ENCODE measurements around the gene AGBL3. TPM values are rescaled to one million over a fixed set of nuclear protein-coding genes. Genes with fewer than 3 reads are reported as not detected.
"Not testable (repeated sequence)": the region's sequence is repeated elsewhere in the genome, so short reads cannot be mapped to it uniquely, and the experiment has no call there.

Gene AGBL3
- total RNA-seq, 1 donor from 2014 or later: 3.4 TPM

- Mint-ChIP-seq H3K9me3 (peaks cover 15% of the 10 kb centered on the region), H3K4me1 (peaks cover 41% of the 10 kb centered on the region), H3K27ac (peak overlapping the region; percentile 34), H3K4me3 (no peak overlapping the region), H3K36me3 (ENCODE audit: low read depth) (peaks cover 75% of the 10 kb centered on the region), H3K27me3 (no peaks in the 10 kb centered on the region)
- intact Hi-C loops (cut with micrococcal nuclease): no loop called here
- DNase-seq: no peak
Measured at GRCh38 chr7:135165862-135166261, 179.6 kb downstream of the AGBL3 start.

DNA sequence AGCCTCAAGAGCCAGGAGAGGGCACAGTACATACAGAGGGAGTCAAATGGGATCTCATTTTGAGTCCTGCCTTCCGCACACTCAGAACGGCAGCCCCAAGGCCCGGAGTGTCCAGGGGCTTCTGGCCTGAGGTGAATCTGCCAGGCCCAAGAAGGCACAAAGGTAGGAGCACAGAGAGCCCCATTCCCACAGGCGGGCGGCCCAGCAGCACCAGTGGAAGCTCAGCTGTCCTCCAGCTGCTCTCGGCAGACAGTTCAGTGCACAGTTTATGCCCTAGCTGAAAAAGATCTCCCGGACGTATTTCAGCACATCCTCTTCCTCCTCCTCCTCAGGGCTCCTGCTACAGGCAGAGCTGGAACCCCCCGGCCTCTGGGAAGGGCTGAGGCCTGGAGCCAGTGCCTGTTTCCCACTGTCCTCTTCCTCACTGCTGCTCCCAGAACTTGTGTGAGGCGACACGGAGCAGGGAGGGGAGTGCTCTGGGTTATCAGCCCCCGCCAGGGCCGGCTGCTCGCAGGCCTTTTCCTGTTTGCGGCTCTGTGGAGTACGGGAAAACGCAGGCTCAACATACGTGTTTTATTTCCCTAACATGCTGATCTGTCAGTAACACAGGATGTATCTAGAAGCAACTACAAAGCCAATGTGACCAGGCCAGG, 180.2 kb downstream of the AGBL3 start:
- intact Hi-C loops (cut with micrococcal nuclease): no loop called here
- Mint-ChIP-seq H3K27me3 (no peaks in the 10 kb centered on the region), H3K4me3 (no peak overlapping the region), H3K4me1 (peaks cover 40% of the 10 kb centered on the region), H3K36me3 (ENCODE audit: low read depth) (peaks cover 69% of the 10 kb centered on the region), H3K27ac (peak overlapping the region; percentile 36), H3K9me3 (peaks cover 10% of the 10 kb centered on the region)
- no peak for DNase-seq

GRCh38 chr7:135167365-135167917, 181.1 kb downstream of the AGBL3 start:
- peaks cover 4% of the 10 kb centered on the region for H3K9me3 Mint-ChIP-seq
- peaks cover 46% of the 10 kb centered on the region for H3K4me1 Mint-ChIP-seq
- no peak for DNase-seq
- H3K36me3 Mint-ChIP-seq (ENCODE audit: low read depth): peaks cover 59% of the 10 kb centered on the region
- peak overlapping the region; percentile 46 for H3K27ac Mint-ChIP-seq
- no peaks in the 10 kb centered on the region for H3K27me3 Mint-ChIP-seq
- peak overlapping the region; percentile 45 for H3K4me3 Mint-ChIP-seq
- intact Hi-C loops (cut with micrococcal nuclease): no loop called here

- Mint-ChIP-seq H3K27ac (peak overlapping the region; percentile 95), H3K36me3 (ENCODE audit: low read depth) (peaks cover 53% of the 10 kb centered on the region), H3K27me3 (no peaks in the 10 kb centered on the region), H3K4me3 (peak overlapping the region; percentile 47), H3K4me1 (peaks cover 46% of the 10 kb centered on the region), H3K9me3 (peaks cover under 1% of the 10 kb centered on the region)
- intact Hi-C loops (cut with micrococcal nuclease): no loop called here
- DNase-seq: peak; percentile 69
Measured at GRCh38 chr7:135168001-135168400, 181.7 kb downstream of the AGBL3 start.

GRCh38 chr7:135168489-135169140, 182.3 kb downstream of the AGBL3 start:
- Mint-ChIP-seq H3K9me3 (no peaks in the 10 kb centered on the region), H3K4me1 (peaks cover 46% of the 10 kb centered on the region), H3K27me3 (no peaks in the 10 kb centered on the region), H3K27ac (peak overlapping the region; percentile 95), H3K4me3 (peak overlapping the region; percentile 96), H3K36me3 (ENCODE audit: low read depth) (peaks cover 52% of the 10 kb centered on the region)
- intact Hi-C loops (cut with micrococcal nuclease): loop anchor here (1.0 kb wide), 1 partner anchor 8 kb away; no protein-coding TSS in a partner anchor
- DNase-seq: no peak

GRCh38 chr7:135169141-135169963, 183.0 kb downstream of the AGBL3 start:
- peak; percentile 86 for DNase-seq
- H3K27me3 Mint-ChIP-seq: no peaks in the 10 kb centered on the region
- H3K4me1 Mint-ChIP-seq: peaks cover 46% of the 10 kb centered on the region
- intact Hi-C loops (cut with micrococcal nuclease): loop anchor here (1.0 kb wide), 1 partner anchor 9 kb away; no protein-coding TSS in a partner anchor
- H3K36me3 Mint-ChIP-seq (ENCODE audit: low read depth): peaks cover 46% of the 10 kb centered on the region
- H3K9me3 Mint-ChIP-seq: no peaks in the 10 kb centered on the region
- H3K4me3 Mint-ChIP-seq: peak overlapping the region; percentile 96
- H3K27ac Mint-ChIP-seq: peak overlapping the region; percentile 95

- Mint-ChIP-seq H3K4me1 (peaks cover 46% of the 10 kb centered on the region), H3K4me3 (peak overlapping the region; percentile 96), H3K9me3 (no peaks in the 10 kb centered on the region), H3K36me3 (ENCODE audit: low read depth) (peaks cover 44% of the 10 kb centered on the region), H3K27ac (peak overlapping the region; percentile 95), H3K27me3 (no peaks in the 10 kb centered on the region)
- intact Hi-C loops (cut with micrococcal nuclease): loop anchor here (1.0 to 10.0 kb wide), 9 partner anchors 10 to 815 kb away; partner anchors contain the start of genes AGBL3, AKR1B1, BPGM and CNOT4
- DNase-seq: no peak
Measured at GRCh38 chr7:135169964-135170273, 183.6 kb downstream of the AGBL3 start.

DNA sequence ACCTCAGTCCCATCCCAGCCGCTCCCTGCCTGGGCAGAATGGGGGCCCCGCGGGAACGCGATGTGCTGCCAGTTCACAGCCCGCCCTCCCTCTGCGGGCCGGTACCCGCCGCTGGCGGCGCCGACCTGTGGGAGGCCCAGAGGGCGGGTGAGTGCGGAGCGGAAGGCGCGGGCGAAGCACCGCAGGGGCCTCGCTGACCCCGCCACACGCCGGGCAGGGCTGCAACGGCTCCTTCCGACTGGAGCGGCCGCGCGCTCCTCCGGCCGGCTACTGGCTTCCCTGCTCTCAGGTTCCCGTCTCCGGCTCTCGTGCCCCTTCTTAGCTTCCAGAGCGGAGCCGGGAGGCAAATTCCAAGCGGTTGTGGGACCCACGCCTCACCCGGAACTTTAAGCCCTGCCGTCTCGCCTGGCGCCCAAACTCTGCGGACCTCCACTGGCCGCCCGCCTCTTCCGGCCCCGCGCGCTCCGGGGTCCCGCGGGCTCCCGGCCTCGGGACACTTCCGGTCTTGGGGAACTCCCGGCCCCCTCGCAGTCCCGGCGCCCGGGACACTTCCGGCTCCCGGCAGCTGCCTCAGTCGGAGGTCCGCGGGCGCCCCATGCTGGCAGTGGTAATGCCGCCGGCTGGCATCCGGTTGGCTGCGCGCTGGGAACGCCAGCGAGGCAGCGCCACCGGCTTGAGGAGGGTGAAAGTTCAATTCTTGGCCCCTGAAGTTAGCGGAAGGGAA, 184.1 kb downstream of the AGBL3 start, which contains the start of gene CYREN:
Gene CYREN, minus strand, starts transcription at position 434 of the 724 bp plus-strand sequence. CDS start 1,785 bp downstream, outside the sequence.
- Mint-ChIP-seq H3K36me3 (ENCODE audit: low read depth) (peaks cover 40% of the 10 kb centered on the region), H3K27ac (peak within 1 kb of the TSS; percentile 95), H3K4me3 (peak within 1 kb of the TSS; percentile 96), H3K4me1 (peaks cover 46% of the 10 kb centered on the region), H3K9me3 (no peaks in the 10 kb centered on the region), H3K27me3 (no peaks in the 10 kb centered on the region)
- DNase-seq: peak; percentile 96
- intact Hi-C loops (cut with micrococcal nuclease): loop anchor here (1.0 to 10.0 kb wide), 8 partner anchors 22 to 814 kb away; partner anchors contain the start of genes AGBL3, AKR1B1, BPGM and CNOT4

GRCh38 chr7:135170998-135171481, 184.7 kb downstream of the AGBL3 start:
- Mint-ChIP-seq H3K4me1 (peaks cover 46% of the 10 kb centered on the region), H3K27ac (peak overlapping the region; percentile 91), H3K36me3 (ENCODE audit: low read depth) (peaks cover 37% of the 10 kb centered on the region), H3K4me3 (peak overlapping the region; percentile 96)
- H3K9me3 Mint-ChIP-seq, H3K27me3 Mint-ChIP-seq, DNase-seq: not testable (repeated sequence)
- intact Hi-C loops (cut with micrococcal nuclease): loop anchor here (1.0 to 10.0 kb wide), 8 partner anchors 23 to 814 kb away; partner anchors contain the start of genes AGBL3, AKR1B1, BPGM and CNOT4

- DNase-seq, H3K9me3 Mint-ChIP-seq, H3K27me3 Mint-ChIP-seq: not testable (repeated sequence)
- intact Hi-C loops (cut with micrococcal nuclease): loop anchor here (2.0 to 10.0 kb wide), 3 partner anchors 39 to 813 kb away; partner anchors contain the start of genes AKR1B1 and WDR91
- Mint-ChIP-seq H3K36me3 (ENCODE audit: low read depth) (peaks cover 32% of the 10 kb centered on the region), H3K4me3 (peak overlapping the region; percentile 96), H3K27ac (peak overlapping the region; percentile 82), H3K4me1 (peaks cover 44% of the 10 kb centered on the region)
Measured at GRCh38 chr7:135171581-135172291, 185.4 kb downstream of the AGBL3 start.

GRCh38 chr7:135173916-135174315, 187.6 kb downstream of the AGBL3 start:
- not testable (repeated sequence) for H3K9me3 Mint-ChIP-seq, H3K27me3 Mint-ChIP-seq, H3K27ac Mint-ChIP-seq, DNase-seq, H3K4me3 Mint-ChIP-seq
- intact Hi-C loops (cut with micrococcal nuclease): loop anchor here (10.0 kb wide), 2 partner anchors 719 to 811 kb away; partner anchors contain the start of gene AKR1B1
- H3K36me3 Mint-ChIP-seq (ENCODE audit: low read depth): peaks cover 14% of the 10 kb centered on the region
- peaks cover 23% of the 10 kb centered on the region for H3K4me1 Mint-ChIP-seq

DNA sequence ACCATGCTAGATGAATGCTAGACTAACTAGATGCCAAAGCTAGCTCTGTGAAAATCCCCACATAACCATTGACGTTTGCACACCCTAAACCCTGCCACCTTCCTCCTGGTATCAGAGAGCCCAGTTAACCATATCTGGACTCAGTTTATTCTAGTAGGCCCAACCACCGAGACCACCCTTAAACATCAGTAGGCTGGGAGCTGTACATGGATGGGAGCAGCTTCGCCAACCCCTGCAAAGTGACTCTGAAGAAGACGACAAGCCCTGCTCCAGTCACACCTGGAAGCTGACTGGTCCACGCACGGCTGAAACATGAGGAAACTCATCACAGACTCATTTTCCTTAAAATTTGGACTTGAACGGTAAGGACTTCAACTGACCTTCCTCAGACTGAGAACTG, 188.6 kb downstream of the AGBL3 start:
- H3K27ac Mint-ChIP-seq: no peak overlapping the region

More for the DNA sequence above, 188.6 kb downstream of the AGBL3 start:
- intact Hi-C loops (cut with micrococcal nuclease): loop anchor here (10.0 kb wide), 2 partner anchors 720 to 810 kb away; partner anchors contain the start of gene AKR1B1
- peaks cover 8% of the 10 kb centered on the region for H3K36me3 Mint-ChIP-seq (ENCODE audit: low read depth)
- H3K4me3 Mint-ChIP-seq: no peak overlapping the region
- no peak for DNase-seq
- H3K27me3 Mint-ChIP-seq: no peaks in the 10 kb centered on the region
- peaks cover 13% of the 10 kb centered on the region for H3K4me1 Mint-ChIP-seq
- peaks cover 3% of the 10 kb centered on the region for H3K9me3 Mint-ChIP-seq

Data from activated CD4-positive, alpha-beta T cell treated with anti-CD3 and anti-CD28 coated beads, Interleukin-2, amount 10 ng/mL, durations not matched to agents 24 days and 14 days (primary cell).